ENCODE results near the gene CCL2.

Gene CCL2

DNA sequence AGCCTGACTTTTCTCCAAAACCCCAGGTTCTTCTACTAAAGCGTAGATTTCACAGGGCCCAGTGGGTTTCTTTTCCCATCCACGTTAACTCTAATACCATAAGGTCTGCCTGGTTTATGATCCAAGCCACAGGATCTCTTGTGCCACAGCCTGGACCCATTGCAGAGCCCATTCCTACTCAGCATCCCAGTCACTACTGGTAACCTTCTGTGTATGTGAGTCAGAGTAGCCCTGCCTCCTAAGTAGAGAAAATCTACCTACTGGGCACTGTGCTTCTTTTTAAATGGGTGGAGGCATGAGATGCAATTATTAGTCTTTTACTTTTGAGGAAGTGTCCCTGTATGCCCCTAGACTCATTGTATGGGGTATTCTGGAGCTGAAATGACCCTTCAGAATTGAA is 43.9 kb downstream of the CCL2 start:
- no peak overlapping the region for H3K27ac Mint-ChIP-seq
- H3K9me3 Mint-ChIP-seq, result no peaks in the 10 kb centered on the region

GRCh38 chr17:34299956-34300577 is 45.0 kb downstream of the CCL2 start:
- Mint-ChIP-seq H3K27ac (no peak overlapping the region), H3K9me3 (no peaks in the 10 kb centered on the region), H3K4me3 (no peak overlapping the region), H3K4me1 (peaks cover 30% of the 10 kb centered on the region), H3K36me3 (ENCODE audit: low read depth) (no peaks in the 10 kb centered on the region), H3K27me3 (ENCODE audit: low read depth) (peaks cover 13% of the 10 kb centered on the region)
- TF ChIP-seq CTCF (IDR thresholded peaks at IDR 0.05; ENCODE audit: unreplicated experiment in 3 of 3), result no peak

More for the DNA sequence above, 43.9 kb downstream of the CCL2 start:
- Mint-ChIP-seq H3K27me3 (ENCODE audit: low read depth) (peaks cover 10% of the 10 kb centered on the region), H3K36me3 (ENCODE audit: low read depth) (no peaks in the 10 kb centered on the region), H3K4me3 (peak overlapping the region in 2 of 3 experiments; percentile 40 to 59), H3K4me1 (peaks cover 30% of the 10 kb centered on the region)
- TF ChIP-seq CTCF (IDR thresholded peaks at IDR 0.05; ENCODE audit: unreplicated experiment in 3 of 3), result no peak

DNA sequence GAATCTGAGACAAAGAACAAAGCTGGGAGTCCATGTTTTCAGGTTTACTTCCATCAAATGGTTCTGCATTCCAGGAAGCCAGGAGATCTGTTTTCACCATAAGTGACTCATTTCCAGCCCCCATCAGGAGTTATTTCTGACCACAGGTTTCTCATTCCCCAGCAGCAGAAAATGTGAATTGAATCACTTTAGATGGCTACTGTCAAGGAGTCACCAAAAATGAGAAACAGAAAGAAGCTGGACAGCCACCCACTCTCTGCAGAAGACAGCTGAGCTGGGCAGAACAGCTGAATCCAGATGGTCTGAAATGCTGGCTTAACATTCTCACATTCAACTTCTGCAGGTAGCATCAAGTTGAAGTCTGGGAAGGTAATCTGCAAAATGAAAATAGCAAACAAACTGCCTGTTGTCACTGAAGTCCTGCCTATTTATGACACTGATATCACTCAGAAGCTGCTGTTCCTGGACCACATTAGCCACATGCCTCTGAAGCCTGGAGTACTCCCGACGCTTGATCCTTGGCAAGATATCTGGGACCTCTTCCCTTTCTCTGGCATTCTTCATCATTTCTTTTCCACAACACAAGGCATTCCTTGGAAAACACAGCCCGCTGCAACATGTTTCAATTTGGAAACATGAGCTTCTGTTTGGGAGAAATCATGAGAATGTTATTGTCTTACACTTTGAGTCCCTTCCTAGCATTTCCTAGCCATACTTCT is 45.7 kb downstream of the CCL2 start:
- Mint-ChIP-seq H3K27me3 (ENCODE audit: low read depth) (peaks cover 15% of the 10 kb centered on the region), H3K9me3 (no peaks in the 10 kb centered on the region), H3K27ac (peak overlapping the region in 2 of 3 experiments; percentile 11 to 30), H3K36me3 (ENCODE audit: low read depth) (no peaks in the 10 kb centered on the region), H3K4me3 (no peak overlapping the region), H3K4me1 (peaks cover 30% of the 10 kb centered on the region)
- TF ChIP-seq CTCF (IDR thresholded peaks at IDR 0.05; ENCODE audit: unreplicated experiment in 3 of 3), result no peak

- H3K4me3 Mint-ChIP-seq, result no peak overlapping the region
- H3K4me1 Mint-ChIP-seq, result peaks cover 35% of the 10 kb centered on the region
These were observed 46.9 kb downstream of the CCL2 start for GRCh38 chr17:34301986-34302385.

GRCh38 chr17:34302636-34303035 is 47.6 kb downstream of the CCL2 start:
- no peak for TF ChIP-seq CTCF (IDR thresholded peaks at IDR 0.05; ENCODE audit: unreplicated experiment in 3 of 3)
- H3K27ac Mint-ChIP-seq, result no peak overlapping the region
- H3K9me3 Mint-ChIP-seq, result no peaks in the 10 kb centered on the region
- H3K36me3 Mint-ChIP-seq (ENCODE audit: low read depth), result no peaks in the 10 kb centered on the region
- H3K4me3 Mint-ChIP-seq, result no peak overlapping the region
- peaks cover 18% of the 10 kb centered on the region for H3K27me3 Mint-ChIP-seq (ENCODE audit: low read depth)
- H3K4me1 Mint-ChIP-seq, result peaks cover 41% of the 10 kb centered on the region

More at GRCh38 chr17:34301986-34302385, 46.9 kb downstream of the CCL2 start:
- Mint-ChIP-seq H3K9me3 (no peaks in the 10 kb centered on the region), H3K36me3 (ENCODE audit: low read depth) (no peaks in the 10 kb centered on the region), H3K27me3 (ENCODE audit: low read depth) (peaks cover 18% of the 10 kb centered on the region), H3K27ac (no peak overlapping the region)
- no peak for TF ChIP-seq CTCF (IDR thresholded peaks at IDR 0.05; ENCODE audit: unreplicated experiment in 3 of 3)
